Activated CD8-positive, alpha-beta T cell treated with anti-CD3 and anti-CD28 coated beads, Interleukin-2, amount 10 ng/mL, durations not matched to agents 7 days and 5 days (primary cell): ENCODE results near the gene LVRN. TPM values are rescaled to one million over a fixed set of nuclear protein-coding genes. Genes with fewer than 3 reads are reported as not detected.

Experiments
- ATAC-seq: fragments of 150-1000 bp; cut with Tn5 transposase; one replicate; pipeline ENCODE4 v1.10.0; 2021; ENCODE audit warnings: moderate library complexity
- CTCF ChIA-PET: fragments of 350-600 bp; sonication (Branson Sonifier 250); formaldehyde crosslinking; loops from one replicate; lab custom pipeline; 2021; ENCODE audit warnings: antibody characterized with exemption; lab: Charles Lee
- POLR2A ChIA-PET: fragments of 350-600 bp; sonication (Branson Sonifier 250); formaldehyde crosslinking; loops from one replicate; lab custom pipeline; 2021; ENCODE audit warnings: antibody characterized with exemption; lab: Charles Lee
- DNase-seq: peaks from one replicate; pipeline ENCODE4 v3.0.0-alpha.2; 2020
- H3K27ac Mint-ChIP-seq: one replicate; pipeline ENCODE4 v1.8.0; 2021; ENCODE audit warnings: mild to moderate bottlenecking, mixed read lengths
- H3K27me3 Mint-ChIP-seq: one replicate; pipeline ENCODE4 v1.8.0; 2021; ENCODE audit warnings: low read depth, mixed read lengths
- H3K36me3 Mint-ChIP-seq: one replicate; pipeline ENCODE4 v1.8.0; 2021; ENCODE audit warnings: low read depth, mixed read lengths
- H3K4me1 Mint-ChIP-seq: one replicate; pipeline ENCODE4 v1.8.0; 2021; ENCODE audit warnings: low read depth, mixed read lengths
- H3K4me3 Mint-ChIP-seq: one replicate; pipeline ENCODE4 v1.8.0; 2021; ENCODE audit warnings: mild to moderate bottlenecking, mixed read lengths
- H3K9me3 Mint-ChIP-seq: one replicate; pipeline ENCODE4 v1.8.0; 2022; ENCODE audit warnings: mixed read lengths; ENCODE audit not compliant: insufficient read depth
- total RNA-seq, 2 experiments: library from RNA; stranded (reverse); gene quantifications; one replicate each; pipeline ENCODE4 v1.2.3, GENCODE V29; 2021

LVRN gene
- total RNA-seq, 2 experiments from 2014 or later = not detected

DNA sequence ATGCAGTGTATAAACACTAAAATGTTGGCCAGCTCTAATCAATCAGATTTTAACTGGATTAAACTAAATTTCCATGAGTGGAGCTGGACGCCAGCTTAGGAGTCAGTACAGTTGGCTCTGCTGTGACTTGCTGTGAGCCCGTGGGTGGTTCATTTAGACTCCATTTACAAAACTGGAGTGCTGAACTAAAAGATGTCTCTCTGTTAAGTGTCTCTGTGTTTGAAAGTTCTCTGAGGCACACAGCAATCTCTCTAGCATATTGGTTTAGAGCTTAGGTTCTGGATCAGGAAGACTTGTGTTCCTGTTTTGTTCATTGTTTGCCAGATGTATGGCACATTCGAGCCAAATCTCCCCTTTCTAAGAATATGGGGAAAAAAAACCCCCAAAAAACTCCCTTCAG lies 42.0 kb downstream of the LVRN start:
- H3K36me3 Mint-ChIP-seq = no peaks in the 10 kb centered on the region

DNA sequence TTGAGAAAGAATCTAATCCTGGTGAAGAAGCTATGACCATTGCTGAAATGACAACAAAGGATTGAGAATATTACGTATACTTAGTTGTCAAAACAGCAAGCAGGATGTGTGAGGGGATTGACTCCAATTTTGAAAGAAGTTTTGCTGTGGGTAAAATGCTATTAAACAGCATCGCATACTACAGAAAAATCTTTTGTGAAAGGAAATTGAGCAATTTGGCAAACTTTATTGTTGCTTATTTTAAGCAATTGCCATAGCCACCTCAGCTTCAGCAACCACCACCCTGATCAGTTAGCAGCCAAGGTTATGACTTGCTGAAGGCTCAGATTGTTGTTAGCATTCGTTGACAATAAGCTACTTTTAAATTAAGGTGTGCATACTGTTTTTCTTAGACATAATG lies 47.5 kb downstream of the LVRN start:
- Mint-ChIP-seq H3K9me3 (no peaks in the 10 kb centered on the region), H3K27ac (no peak overlapping the region), H3K27me3 (peaks cover 10% of the 10 kb centered on the region), H3K4me1 (no peaks in the 10 kb centered on the region), H3K4me3 (no peak overlapping the region), H3K36me3 (no peaks in the 10 kb centered on the region)
- CTCF ChIA-PET = no interaction called here
- ATAC-seq (no peak), DNase-seq (no peak)
- POLR2A ChIA-PET = no interaction called here

More for the DNA sequence above, 42.0 kb downstream of the LVRN start:
- no peak overlapping the region for H3K27ac Mint-ChIP-seq
- POLR2A ChIA-PET = interaction anchor here (0.5 kb wide), 1 partner anchor 67 kb away, joined by 3 read pairs; no protein-coding TSS in a partner anchor
- no peaks in the 10 kb centered on the region for H3K9me3 Mint-ChIP-seq
- DNase-seq (no peak), ATAC-seq (no peak)
- H3K4me3 Mint-ChIP-seq = no peak overlapping the region
- peaks cover 4% of the 10 kb centered on the region for H3K27me3 Mint-ChIP-seq
- CTCF ChIA-PET = no interaction called here
- H3K4me1 Mint-ChIP-seq = no peaks in the 10 kb centered on the region

DNA sequence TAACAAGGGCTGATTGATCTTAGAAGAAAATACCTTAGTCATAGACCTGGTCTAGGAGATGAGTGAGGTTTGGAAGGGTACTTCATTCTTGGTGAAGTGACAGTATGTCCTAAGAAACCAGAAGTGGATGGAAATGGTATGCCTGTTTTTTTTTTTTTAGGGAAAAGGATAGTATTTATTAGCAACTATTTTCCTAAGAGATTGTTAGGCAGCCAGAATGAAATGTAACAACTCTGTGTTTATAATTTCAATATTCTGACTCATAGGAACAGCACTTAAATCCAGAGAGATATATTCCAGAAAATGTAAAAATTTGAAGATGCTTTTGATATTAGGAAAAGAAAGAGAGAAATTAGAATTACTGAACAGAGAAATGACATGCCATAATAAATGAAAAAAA lies 48.8 kb downstream of the LVRN start:
- Mint-ChIP-seq H3K4me1 (no peaks in the 10 kb centered on the region), H3K4me3 (no peak overlapping the region), H3K27ac (no peak overlapping the region), H3K9me3 (no peaks in the 10 kb centered on the region), H3K36me3 (no peaks in the 10 kb centered on the region), H3K27me3 (peaks cover 10% of the 10 kb centered on the region)
- ATAC-seq = no peak
- CTCF ChIA-PET = no interaction called here
- no peak for DNase-seq
- POLR2A ChIA-PET = no interaction called here

DNA sequence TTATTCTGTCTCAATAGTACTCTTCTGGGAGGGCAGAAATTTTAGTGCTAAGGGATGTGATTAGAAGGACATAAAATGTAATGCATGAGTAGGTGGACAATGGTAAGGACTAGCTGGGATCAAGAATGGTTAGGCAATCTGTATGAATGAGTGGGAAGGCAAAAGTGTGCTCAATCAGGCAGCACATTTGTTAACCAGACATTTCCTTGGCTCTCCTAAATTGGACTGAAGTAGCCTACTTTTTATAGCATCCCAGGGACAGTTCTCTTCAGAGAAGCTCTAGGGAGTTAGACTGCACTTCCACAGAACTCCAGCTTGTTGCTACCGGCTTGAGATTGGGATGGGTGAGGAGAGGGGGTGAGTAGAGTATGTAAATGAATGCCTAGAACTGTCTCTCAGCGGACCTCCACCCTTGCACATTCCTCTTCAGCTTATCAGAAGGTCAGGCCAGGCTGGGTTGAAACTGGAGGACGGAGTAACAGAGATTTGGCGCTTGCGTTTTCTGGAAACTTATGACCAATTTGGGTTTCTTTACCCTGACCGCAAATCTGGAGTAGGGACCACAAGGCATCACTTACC lies 51.0 kb downstream of the LVRN start:
- CTCF ChIA-PET = interaction anchor here (0.9 kb wide), 1 partner anchor 55 kb away, joined by 3 read pairs; no protein-coding TSS in a partner anchor
- DNase-seq (no peak), ATAC-seq (no peak)
- Mint-ChIP-seq H3K36me3 (no peaks in the 10 kb centered on the region), H3K9me3 (no peaks in the 10 kb centered on the region), H3K4me3 (no peak overlapping the region), H3K4me1 (no peaks in the 10 kb centered on the region), H3K27ac (no peak overlapping the region), H3K27me3 (peaks cover 10% of the 10 kb centered on the region)
- POLR2A ChIA-PET = no interaction called here

DNA sequence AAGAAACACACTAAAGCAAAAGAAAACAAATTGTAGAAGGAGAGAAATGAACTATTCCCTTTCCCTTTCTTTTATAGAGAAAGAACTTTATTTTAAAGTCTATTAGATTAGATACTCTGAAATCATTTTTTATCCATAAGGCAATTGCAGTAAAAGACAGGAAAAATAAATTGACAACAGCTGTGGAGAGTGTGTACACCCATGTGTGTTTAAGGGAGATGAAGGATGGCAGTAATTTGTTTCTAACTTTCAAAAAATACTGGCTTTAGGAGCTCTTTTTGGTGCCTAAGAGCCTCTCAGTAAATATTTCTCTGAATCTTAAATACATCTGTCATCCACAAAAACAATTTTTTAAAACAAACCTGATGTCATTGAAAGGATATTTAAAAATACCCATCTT lies 51.7 kb downstream of the LVRN start:
- Mint-ChIP-seq H3K36me3 (no peaks in the 10 kb centered on the region), H3K9me3 (no peaks in the 10 kb centered on the region), H3K27me3 (peaks cover 10% of the 10 kb centered on the region), H3K27ac (no peak overlapping the region), H3K4me1 (no peaks in the 10 kb centered on the region), H3K4me3 (no peak overlapping the region)
- ChIA-PET CTCF (interaction anchor here (0.9 kb wide), 1 partner anchor 54 kb away, joined by 3 read pairs; no protein-coding TSS in a partner anchor), POLR2A (no interaction called here)
- DNase-seq = no peak
- no peak for ATAC-seq

DNA sequence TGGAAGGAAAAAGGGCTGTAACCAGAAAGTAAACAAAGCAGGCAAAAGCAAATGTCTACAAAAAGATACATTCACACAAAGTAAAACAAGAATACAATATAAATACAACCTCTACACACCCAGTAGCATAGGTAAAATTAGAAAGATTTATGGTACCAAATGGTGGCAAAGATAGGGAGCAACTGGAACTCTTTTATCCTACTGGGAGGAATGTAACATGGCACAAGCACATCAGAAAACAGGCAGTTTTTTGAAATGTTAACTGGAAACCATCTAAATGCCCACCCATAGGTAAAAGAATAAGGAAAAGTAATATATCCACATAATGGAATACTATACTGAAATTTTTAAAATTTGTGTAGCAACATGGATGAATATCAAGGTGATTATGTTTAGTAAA lies 61.3 kb downstream of the LVRN start:
- ATAC-seq (no peak), DNase-seq (no peak)
- Mint-ChIP-seq H3K4me1 (no peaks in the 10 kb centered on the region), H3K27me3 (peaks cover 14% of the 10 kb centered on the region), H3K27ac (no peak overlapping the region), H3K9me3 (no peaks in the 10 kb centered on the region), H3K36me3 (no peaks in the 10 kb centered on the region), H3K4me3 (no peak overlapping the region)
- CTCF ChIA-PET = no interaction called here
- POLR2A ChIA-PET = no interaction called here

DNA sequence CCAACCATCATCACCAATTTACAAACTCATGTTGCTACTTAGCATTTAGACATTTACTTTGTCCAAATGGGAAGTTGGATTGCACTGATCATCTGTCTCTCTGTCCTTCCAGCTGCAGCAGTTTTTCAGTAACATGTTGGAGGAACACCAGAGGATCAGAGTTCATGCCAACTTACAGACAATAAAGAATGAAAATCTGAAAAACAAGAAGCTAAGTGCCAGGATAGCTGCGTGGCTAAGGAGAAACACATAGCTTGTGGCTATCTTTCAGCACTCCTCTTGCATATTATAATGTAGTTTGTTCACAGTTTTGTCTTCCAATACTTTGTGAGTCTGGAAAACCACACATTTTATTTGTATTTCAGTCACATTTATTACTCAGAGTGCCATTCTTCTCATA lies 63.6 kb downstream of the LVRN start:
- H3K4me1 Mint-ChIP-seq = no peaks in the 10 kb centered on the region
- POLR2A ChIA-PET = no interaction called here
- H3K27ac Mint-ChIP-seq = no peak overlapping the region
- no peak overlapping the region for H3K4me3 Mint-ChIP-seq
- H3K27me3 Mint-ChIP-seq = peaks cover 15% of the 10 kb centered on the region
- no peaks in the 10 kb centered on the region for H3K9me3 Mint-ChIP-seq
- no peaks in the 10 kb centered on the region for H3K36me3 Mint-ChIP-seq
- no peak for DNase-seq
- ATAC-seq = no peak
- CTCF ChIA-PET = no interaction called here

DNA sequence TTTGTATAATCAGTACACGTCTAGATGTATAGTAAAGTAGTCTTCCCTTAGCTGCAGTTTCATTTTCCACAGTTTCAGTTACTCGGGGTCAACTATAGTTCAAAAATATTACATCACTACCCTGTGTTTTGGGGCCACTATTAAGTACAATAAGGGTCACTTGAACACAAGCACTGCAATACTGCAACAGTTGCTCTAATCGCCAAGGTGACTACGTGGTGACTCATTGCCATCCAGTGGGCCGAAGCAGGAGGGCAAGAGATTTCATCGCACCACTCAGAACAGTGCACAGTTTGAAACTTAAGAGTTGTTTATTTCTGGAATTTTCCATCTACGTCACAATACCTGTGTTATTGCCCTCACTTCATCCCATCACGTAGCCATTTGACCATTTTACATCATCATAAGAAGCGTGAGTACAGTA lies 69.8 kb downstream of the LVRN start, which contains the start of gene ARL14EPL:
TSS of gene ARL14EPL (plus strand) at position 379 of the 424 bp plus-strand sequence. CDS start 18,994 bp downstream, outside the sequence.
- Mint-ChIP-seq H3K36me3 (no peaks in the 10 kb centered on the region), H3K4me3 (no peak within 1 kb of the TSS), H3K4me1 (peaks cover 11% of the 10 kb centered on the region), H3K27ac (no peak within 1 kb of the TSS), H3K27me3 (peaks cover 8% of the 10 kb centered on the region), H3K9me3 (no peaks in the 10 kb centered on the region)
- ChIA-PET POLR2A (no interaction called here), CTCF (no interaction called here)
- ATAC-seq (no peak), DNase-seq (no peak)

DNA sequence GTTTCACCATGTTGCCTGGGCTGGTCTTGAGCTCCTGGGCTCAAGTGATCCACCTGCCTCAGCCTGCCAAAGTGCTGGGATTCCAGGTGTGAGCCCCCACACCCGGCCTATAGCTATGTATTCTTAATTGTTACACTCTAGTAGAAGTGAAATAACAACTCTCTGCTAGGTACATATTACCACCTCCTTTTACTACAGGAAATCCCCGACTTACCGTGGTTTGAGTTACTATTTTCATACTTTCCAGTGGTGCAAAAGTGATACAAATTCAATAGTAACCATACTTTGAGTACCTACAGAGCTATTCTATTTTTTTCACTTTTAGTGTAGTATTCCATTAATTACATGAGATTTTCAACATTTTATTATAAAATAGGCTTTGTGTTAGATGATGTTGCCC lies 70.7 kb downstream of the LVRN start:
- no peaks in the 10 kb centered on the region for H3K9me3 Mint-ChIP-seq
- H3K27me3 Mint-ChIP-seq = peaks cover 8% of the 10 kb centered on the region
- no peaks in the 10 kb centered on the region for H3K36me3 Mint-ChIP-seq
- DNase-seq = no peak
- H3K4me3 Mint-ChIP-seq = no peak overlapping the region
- ChIA-PET CTCF (no interaction called here), POLR2A (interaction anchor here (0.5 kb wide), 1 partner anchor 172 kb away, joined by 5 read pairs; no protein-coding TSS in a partner anchor)
- H3K4me1 Mint-ChIP-seq = peaks cover 18% of the 10 kb centered on the region
- no peak for ATAC-seq
- H3K27ac Mint-ChIP-seq = no peak overlapping the region

DNA sequence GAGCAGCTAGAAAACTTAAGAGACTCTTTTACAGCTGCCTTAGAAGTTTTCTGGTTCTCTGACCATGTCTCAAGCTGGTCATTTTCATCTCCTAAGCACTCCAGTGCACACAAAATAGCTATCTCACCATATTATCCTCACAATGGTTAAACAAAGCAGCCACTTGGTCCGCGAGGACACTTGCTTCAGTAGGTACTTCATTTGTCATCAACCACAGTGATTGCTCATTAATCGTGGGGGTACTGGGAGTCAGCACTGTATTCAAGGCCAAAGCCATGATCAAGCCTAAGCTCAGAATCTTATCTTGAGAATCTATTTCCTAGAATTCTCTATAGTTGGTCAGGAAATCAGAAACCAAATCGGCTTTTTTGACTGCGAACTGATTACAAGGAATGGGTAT lies 72.8 kb downstream of the LVRN start:
- CTCF ChIA-PET = interaction anchor here (1.1 kb wide), 2 partner anchors 16 to 56 kb away, joined by 3 read pairs; no protein-coding TSS in a partner anchor

DNA sequence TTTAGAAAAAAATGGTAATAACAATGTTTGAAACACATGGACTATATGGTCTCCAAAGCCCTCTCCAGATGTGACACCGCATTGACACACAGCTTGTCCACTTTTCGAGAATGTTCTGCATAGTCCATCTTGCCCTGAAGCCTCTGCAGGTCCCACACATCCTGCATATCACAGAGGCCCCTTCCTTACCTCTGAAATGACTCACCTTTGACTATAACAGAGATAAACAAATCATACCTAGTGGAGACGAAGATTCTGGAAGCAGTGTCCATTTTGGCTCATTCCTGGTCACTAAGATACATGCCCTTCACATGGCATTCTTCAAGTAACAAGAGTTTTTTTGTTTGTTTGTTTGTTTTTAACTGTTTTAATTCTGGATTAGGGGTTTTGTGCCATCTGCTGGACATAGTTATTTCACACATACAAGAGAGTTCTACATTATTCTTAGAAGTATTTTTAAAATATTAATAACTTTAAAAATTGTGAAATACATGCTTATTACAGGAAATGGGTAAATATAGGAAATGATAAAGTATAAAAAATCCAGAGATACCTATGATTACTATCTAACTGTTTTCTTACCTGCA lies 75.1 kb downstream of the LVRN start:
- Mint-ChIP-seq H3K36me3 (no peaks in the 10 kb centered on the region), H3K4me3 (no peak overlapping the region), H3K9me3 (no peaks in the 10 kb centered on the region), H3K27ac (no peak overlapping the region), H3K4me1 (peaks cover 27% of the 10 kb centered on the region), H3K27me3 (peaks cover 11% of the 10 kb centered on the region)
- ATAC-seq (no peak), DNase-seq (no peak)
- ChIA-PET CTCF (no interaction called here), POLR2A (no interaction called here)

More for the DNA sequence above, 72.8 kb downstream of the LVRN start:
- Mint-ChIP-seq H3K36me3 (no peaks in the 10 kb centered on the region), H3K4me1 (peaks cover 32% of the 10 kb centered on the region), H3K4me3 (no peak overlapping the region), H3K27ac (no peak overlapping the region), H3K9me3 (no peaks in the 10 kb centered on the region), H3K27me3 (peaks cover 12% of the 10 kb centered on the region)
- no peak for DNase-seq
- POLR2A ChIA-PET = no interaction called here
- no peak for ATAC-seq

DNA sequence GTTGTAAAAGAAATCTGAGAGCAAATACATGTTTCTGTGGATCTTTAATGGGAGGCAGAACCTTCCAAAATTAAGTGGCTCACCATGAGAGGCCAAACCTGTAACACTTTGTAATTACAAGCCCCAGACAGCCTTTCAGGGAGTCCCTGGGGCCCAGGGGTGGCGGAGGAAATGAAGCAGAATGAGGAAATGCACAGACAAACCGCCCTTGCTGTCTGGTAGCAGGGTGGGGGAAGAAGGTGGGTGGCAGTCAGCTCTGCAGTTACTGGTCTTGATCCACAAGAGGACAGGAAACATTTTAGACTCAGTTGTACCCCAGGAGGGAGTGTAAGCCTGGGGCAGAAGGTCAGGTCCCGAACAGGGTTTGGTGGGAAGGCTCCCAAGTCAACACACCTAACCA lies 76.5 kb downstream of the LVRN start:
- no peaks in the 10 kb centered on the region for H3K9me3 Mint-ChIP-seq
- CTCF ChIA-PET = interaction anchor here (0.6 to 1.2 kb wide), 2 partner anchors 30 to 415 kb away, joined by 3 to 4 read pairs; no protein-coding TSS in a partner anchor
- ATAC-seq = no peak

More for the DNA sequence above, 76.5 kb downstream of the LVRN start:
- Mint-ChIP-seq H3K27me3 (peaks cover 10% of the 10 kb centered on the region), H3K27ac (peak overlapping the region; percentile 48), H3K4me3 (no peak overlapping the region), H3K4me1 (peaks cover 22% of the 10 kb centered on the region), H3K36me3 (no peaks in the 10 kb centered on the region)
- peak; percentile 32 for DNase-seq
- POLR2A ChIA-PET = no interaction called here
